GM18517 (cell line): ENCODE measurements around the gene TMTC1.

Experiments used
- ATAC-seq: cut with Tn5 transposase; IDR thresholded peaks from one replicate; pipeline ENCODE4 v1.9.1; 2021; ENCODE audit warnings: mild to moderate bottlenecking, moderate library complexity; ENCODE audit not compliant: unreplicated experiment

Gene TMTC1

GRCh38 chr12:29625359-29625953 is 158.3 kb downstream of the TMTC1 start:
- no peak for ATAC-seq

DNA sequence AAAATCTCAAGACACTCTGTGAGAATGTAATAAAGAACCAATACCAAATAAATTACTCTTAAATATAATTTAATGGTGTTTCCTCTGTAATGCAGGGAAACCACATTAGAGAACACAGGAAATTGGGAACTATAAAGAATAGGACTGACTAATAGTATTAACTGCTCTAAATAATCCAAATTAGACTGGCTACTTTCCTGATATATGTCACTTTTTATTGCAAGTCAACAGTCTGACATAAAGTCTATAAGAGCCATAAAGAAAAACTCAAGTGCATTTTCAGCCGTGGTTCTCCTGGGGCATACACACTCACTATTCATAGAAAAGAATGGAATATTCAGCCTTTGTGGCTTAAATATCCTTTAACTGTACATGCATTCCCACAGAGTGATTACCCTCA is 161.5 kb downstream of the TMTC1 start:
- no peak for ATAC-seq

DNA sequence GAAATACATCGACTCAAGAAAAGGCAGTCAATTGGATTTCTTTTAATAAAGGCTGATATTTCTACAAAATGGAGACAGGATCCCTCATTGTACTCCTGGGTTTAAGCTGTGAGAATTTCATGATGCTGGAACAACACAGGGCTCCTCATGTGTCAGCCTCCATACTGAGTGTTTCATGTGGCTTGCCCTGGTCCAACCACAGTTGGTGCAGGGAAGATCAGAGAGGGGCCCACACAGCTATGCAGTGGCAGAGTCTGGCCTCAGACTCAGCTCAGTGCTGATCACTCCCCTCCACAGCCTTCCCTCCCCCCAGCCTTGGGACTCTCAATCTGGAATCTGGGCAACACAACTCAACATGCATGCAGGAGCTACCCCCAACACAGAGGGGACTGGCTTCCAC is 163.7 kb downstream of the TMTC1 start:
- ATAC-seq: no peak

GRCh38 chr12:29617407-29617803 is 166.3 kb downstream of the TMTC1 start:
- no peak for ATAC-seq

- no peak for ATAC-seq
These were observed 166.9 kb downstream of the TMTC1 start for GRCh38 chr12:29616664-29617406.

DNA sequence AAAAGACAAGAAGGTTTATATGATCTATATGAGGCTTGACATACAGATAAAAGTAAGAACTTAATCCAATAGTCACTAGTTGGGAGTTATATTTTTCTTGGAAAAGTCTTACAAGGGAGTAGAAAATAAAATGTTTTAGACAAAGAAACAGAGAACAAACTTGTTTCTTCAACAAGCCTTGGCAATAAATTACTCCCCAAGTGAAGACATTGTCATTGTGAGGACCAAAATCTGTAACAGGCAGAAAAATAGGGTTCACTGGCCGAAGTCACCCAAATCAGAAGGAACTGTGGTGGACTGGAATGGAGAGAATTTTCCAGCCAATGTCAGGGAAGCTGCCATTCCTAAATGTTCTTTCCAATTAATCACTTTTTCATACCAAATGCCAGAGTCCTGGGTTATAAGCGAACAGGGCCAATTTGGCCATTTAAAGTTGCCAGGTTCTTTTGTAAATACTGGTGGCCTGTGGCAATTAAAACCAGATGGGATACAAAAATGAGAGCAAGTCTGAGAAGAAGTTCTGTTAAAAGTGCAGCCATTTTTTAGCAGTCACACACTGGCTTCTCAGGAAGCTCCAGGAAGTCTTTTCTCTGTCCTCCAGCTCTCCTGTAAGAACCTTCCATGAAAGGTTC is 168.9 kb downstream of the TMTC1 start:
- no peak for ATAC-seq

- no peak for ATAC-seq
These were observed 170.8 kb downstream of the TMTC1 start for GRCh38 chr12:29612912-29613311.

DNA sequence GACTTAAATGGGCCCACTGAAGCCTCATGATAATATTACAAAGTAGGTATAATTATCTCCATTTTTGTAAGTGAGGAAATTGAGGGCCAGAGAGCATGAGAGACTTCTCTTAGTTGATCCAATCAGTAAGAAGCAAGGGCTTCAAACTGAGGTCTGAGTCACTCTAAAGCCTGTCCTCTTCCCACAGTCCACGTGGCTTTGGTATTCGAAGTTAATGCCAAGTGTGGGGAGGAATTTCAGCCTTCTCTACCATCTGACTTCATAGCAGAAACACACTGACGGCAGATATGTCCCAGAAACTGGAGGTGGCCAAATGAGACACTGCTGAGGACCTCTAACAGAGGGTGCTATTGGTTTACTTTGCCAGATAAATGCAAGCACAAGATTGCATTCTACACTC is 171.8 kb downstream of the TMTC1 start:
- ATAC-seq: no peak

DNA sequence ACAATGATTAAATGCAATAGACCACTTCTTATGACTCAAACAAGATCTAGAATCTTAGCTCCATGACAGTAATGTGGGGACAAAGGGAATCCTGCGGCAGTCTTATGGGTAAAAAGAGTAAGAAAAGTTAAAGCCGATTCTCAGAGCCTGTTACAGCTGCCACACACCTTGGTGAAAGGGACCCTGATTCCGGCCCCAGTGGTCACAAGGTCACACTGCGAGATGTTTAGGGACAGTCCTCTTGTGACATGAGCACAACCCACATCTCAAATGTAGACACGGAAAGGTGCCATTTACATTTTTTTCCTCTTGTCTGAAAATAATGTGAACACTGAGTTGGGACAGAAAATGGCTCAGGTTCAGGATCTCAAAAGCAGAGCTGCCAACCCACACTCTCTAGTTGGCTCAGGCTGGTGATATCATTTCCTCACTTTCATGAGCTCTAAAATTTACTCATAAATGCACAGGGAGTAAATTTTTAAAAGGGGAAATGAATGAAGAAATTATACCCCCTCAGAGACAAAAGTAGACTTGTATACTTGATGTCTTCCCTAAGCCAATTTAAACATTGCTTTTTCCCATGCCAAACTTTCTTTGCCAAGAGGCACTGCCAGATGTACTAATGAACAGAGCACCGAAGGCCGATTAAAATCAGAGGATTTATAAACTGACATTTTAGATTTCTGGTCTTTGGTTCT is 173.1 kb downstream of the TMTC1 start:
- ATAC-seq: no peak

DNA sequence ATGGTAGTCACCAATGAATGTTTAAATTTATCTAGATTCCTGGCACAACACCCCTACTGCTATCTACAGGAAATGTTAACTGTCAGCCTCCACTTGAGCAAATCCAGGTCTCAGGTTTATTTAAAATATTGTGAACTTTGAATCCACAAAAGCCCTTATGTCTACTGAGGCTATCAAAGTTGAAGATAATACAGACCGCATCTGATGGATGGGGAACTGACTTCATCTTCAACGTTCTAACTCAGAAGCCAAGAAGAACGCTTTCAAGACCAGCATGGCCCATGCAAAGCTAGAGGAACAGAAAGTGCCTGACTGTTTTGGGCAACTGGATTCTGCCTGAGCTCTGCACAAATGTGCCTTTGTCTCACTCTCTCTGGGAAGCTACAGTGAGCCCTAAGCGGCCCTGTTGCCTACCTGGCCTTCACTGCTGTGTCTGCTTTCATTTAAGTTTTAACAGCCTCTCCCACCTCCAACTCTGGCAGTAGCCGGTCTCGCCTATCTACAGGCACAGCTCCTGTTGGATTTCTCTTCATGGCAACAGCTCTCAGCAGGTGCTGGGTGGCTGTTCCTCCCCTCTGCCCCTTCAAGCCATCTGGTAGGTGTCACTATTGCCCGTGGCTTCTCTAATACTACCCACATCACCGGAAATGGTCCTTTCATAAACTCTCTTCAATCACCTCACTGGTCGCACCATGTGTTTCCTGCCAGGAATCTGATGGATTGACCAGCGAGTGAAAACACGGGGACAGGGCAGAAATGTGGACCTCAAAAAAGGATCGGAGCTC is 174.1 kb downstream of the TMTC1 start:
- no peak for ATAC-seq

- ATAC-seq: no peak
These were observed 175.2 kb downstream of the TMTC1 start for GRCh38 chr12:29608581-29608980.

DNA sequence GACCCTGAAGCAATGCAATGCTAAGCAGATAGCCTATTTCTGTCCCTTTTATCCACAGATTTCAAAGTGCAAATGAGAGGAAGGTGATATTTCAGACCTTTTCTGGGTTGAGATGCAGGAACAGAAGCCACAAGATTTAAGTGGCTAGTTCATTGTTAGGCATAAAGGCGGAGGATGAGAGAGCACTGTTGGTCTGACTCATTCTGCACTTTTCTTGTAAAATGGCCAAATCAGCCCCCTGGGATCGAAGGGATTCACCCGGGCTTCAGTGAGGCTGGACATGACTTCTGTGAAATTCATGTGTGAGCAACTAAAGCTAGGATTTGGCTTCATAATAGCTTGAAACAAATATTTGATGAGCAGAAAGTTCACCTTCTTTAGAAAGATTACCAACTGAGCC is 184.4 kb downstream of the TMTC1 start:
- no peak for ATAC-seq

GRCh38 chr12:29595071-29595755 is 188.5 kb downstream of the TMTC1 start:
- ATAC-seq: no peak

DNA sequence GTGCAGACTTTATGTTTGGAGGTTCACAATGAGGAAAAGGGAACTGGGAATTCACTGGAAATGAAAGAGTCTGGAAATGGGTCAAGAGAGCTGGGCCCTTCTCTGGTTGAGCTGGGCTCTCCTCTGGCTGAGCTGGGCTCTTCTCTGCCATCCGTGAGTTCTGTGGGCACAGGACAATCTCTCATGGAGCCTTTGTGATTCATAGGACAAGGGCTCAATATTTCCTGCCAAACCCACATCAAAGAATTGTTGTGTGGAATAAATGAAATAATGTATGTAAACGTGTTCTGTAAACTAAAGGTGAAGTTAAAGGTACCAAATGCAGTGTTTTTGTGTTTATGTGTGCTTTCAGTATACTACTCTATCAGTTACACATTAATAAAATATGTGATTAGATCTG is 190.7 kb downstream of the TMTC1 start:
- no peak for ATAC-seq

GRCh38 chr12:29591140-29592020 is 192.4 kb downstream of the TMTC1 start:
- no peak for ATAC-seq

DNA sequence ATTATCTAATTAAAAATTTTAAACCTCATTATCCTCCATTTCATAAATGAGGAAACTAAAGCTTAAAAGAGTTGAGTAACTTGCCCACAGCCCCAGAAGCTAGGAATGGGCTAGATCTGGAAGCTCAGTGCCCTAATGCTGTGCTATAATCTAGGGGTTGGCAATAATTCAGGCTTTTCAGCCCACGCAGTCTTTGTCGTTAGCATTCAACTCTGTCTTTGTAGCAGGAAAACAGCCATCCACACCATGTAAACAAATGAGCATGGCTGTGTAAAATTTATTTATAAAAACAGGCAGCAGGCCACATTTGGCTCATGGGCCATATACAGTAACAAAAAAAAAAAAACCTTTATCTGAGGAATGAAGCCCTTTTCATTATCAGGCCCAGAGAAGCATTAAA is 193.9 kb downstream of the TMTC1 start:
- no peak for ATAC-seq

DNA sequence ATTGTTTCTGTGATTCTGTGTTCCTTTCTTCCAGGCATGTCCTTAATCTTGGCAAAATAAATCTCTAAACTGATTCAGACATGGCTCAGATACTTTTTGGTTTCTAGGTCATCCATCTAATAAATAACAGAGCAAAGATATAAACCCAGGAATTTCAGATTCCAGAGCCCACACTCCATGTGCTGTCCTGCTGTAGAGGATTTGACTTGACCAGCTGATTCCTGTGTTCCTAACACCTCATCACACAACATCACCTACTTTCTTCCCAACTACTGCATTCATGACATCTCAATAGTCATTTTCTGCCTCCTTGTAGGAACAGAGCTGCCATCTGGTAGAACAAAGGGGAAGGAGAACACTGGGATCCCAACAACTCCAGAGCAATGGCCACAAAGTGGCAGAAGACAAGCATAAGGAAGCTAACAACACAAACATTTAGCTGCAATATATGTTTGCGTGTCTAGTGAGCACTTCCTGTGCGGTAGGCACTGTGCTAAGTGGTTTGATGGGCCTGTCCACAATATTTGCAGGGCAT is 194.4 kb downstream of the TMTC1 start:
- ATAC-seq: no peak

GRCh38 chr12:29582677-29583272 is 201.0 kb downstream of the TMTC1 start:
- ATAC-seq: no peak

- no peak for ATAC-seq
These were observed 201.6 kb downstream of the TMTC1 start for GRCh38 chr12:29582146-29582545.
